GM06990 (cell line): ENCODE results near the gene ZNF185.
A peak's percentile ranks its signal among the peaks of the same experiment; 100 is the strongest.

Experiments
- DNase-seq: peaks from one replicate; pipeline ENCODE4 v3.0.0-alpha.2; 2011; ENCODE audit not compliant: insufficient read length; ENCODE audit errors: extremely low read depth
- H3K27me3 ChIP-seq: replicated peaks from 2 replicates; pipeline ENCODE4 v1.6.0; 2011; ENCODE audit warnings: low read length; ENCODE audit not compliant: control insufficient read depth, insufficient read depth
- H3K36me3 ChIP-seq: 2 replicates; pipeline ENCODE4 v1.5.1; 2011; ENCODE audit warnings: low read length; ENCODE audit not compliant: control insufficient read depth, insufficient read depth
- H3K4me3 ChIP-seq: replicated peaks from 2 replicates; pipeline ENCODE4 v1.5.1; 2011; ENCODE audit warnings: low read depth, mild to moderate bottlenecking, control low read depth, low read length
- TF ChIP-seq, protein P1 (sequence below): IDR thresholded peaks from 2 replicates; pipeline ENCODE4 v1.5.1; 2011; ENCODE audit warnings: low read length, control low read depth, mild to moderate bottlenecking, inconsistent platforms; ENCODE audit not compliant: insufficient read depth, poor library complexity, severe bottlenecking

Gene ZNF185

GRCh38 chrX:152925835-152926234 lies 28.0 kb downstream of the ZNF185 start:
- no peaks in the 10 kb centered on the region for H3K27me3 ChIP-seq
- H3K4me3 ChIP-seq: no peak overlapping the region
- DNase-seq: no peak
- no peaks in the 10 kb centered on the region for H3K36me3 ChIP-seq
- TF ChIP-seq, protein P1, sequence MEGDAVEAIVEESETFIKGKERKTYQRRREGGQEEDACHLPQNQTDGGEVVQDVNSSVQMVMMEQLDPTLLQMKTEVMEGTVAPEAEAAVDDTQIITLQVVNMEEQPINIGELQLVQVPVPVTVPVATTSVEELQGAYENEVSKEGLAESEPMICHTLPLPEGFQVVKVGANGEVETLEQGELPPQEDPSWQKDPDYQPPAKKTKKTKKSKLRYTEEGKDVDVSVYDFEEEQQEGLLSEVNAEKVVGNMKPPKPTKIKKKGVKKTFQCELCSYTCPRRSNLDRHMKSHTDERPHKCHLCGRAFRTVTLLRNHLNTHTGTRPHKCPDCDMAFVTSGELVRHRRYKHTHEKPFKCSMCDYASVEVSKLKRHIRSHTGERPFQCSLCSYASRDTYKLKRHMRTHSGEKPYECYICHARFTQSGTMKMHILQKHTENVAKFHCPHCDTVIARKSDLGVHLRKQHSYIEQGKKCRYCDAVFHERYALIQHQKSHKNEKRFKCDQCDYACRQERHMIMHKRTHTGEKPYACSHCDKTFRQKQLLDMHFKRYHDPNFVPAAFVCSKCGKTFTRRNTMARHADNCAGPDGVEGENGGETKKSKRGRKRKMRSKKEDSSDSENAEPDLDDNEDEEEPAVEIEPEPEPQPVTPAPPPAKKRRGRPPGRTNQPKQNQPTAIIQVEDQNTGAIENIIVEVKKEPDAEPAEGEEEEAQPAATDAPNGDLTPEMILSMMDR: no peak

DNA sequence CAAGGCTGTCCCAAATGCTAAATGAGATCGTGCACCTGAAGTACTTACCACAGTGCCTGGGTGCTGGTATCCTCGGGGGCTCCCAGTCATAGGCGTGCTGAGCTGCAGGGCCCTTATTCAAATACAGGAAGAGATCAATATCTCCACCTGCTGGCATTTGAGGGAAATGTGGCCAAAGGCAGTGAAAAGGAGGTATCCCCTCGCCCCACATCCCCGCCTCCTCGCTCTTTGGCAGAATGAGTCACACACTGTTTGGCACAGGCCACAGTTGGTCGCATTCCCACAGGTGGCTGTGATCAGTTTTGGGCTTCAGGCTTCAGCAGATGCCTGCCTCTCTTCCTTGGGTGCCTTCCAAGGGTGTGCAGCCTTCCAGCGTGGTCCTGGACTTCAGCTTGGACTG lies 28.4 kb downstream of the ZNF185 start:
- no peaks in the 10 kb centered on the region for H3K27me3 ChIP-seq
- H3K36me3 ChIP-seq: no peaks in the 10 kb centered on the region
- TF ChIP-seq, protein P1: peak; percentile 53
- no peak overlapping the region for H3K4me3 ChIP-seq
- no peak for DNase-seq

- no peaks in the 10 kb centered on the region for H3K36me3 ChIP-seq
- no peak for DNase-seq
Observed at GRCh38 chrX:152926923-152927322, 29.1 kb downstream of the ZNF185 start.

DNA sequence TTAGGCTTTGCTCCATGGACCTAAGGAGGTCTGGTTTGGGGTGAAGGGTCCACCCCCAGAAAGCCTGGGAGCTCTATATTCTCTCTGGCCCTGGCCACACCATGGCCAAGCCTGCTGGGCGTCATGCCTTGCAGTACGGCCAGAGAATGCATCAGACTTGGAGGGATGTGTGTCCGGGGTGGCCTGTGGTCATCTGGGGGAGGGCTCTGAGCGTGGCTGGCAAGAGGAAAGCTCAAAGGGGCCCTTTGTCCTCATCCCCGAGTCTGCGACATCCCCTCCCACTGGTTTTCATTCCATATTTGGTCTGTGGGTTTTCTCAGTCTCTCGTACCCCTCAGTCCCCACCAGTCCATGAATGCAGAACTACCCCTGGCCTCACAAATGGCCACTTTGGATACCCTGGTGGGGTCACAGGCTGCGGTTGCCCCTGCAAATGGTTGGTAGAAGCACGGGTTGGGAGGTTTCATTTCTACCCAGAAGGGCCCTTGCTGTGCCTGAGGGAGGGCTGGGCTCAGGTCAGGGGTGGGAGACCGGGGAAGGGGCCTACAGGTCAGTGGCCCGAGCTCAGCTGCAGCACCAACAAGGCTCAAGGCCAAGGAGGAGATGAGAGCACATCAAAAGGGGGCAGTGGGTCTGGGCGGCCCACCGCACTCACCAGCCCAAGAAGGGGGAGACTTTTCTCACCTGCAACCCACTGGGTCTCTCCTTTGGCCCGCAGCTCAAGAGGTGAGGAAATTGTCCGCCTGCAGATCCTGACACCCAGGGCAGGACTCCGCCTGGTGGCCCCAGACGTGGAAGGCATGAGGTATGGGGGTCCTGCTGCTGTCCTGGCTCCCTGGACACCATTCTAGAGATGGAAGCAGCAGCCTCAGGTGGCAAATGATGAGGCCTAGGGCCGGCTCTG lies 30.2 kb downstream of the ZNF185 start:
- Histone ChIP-seq H3K36me3 (no peaks in the 10 kb centered on the region), H3K4me3 (no peak overlapping the region), H3K27me3 (no peaks in the 10 kb centered on the region)
- TF ChIP-seq, protein P1: no peak
- DNase-seq: no peak

More at GRCh38 chrX:152926923-152927322, 29.1 kb downstream of the ZNF185 start:
- TF ChIP-seq, protein P1: no peak
- H3K4me3 ChIP-seq: no peak overlapping the region
- H3K27me3 ChIP-seq: no peaks in the 10 kb centered on the region

DNA sequence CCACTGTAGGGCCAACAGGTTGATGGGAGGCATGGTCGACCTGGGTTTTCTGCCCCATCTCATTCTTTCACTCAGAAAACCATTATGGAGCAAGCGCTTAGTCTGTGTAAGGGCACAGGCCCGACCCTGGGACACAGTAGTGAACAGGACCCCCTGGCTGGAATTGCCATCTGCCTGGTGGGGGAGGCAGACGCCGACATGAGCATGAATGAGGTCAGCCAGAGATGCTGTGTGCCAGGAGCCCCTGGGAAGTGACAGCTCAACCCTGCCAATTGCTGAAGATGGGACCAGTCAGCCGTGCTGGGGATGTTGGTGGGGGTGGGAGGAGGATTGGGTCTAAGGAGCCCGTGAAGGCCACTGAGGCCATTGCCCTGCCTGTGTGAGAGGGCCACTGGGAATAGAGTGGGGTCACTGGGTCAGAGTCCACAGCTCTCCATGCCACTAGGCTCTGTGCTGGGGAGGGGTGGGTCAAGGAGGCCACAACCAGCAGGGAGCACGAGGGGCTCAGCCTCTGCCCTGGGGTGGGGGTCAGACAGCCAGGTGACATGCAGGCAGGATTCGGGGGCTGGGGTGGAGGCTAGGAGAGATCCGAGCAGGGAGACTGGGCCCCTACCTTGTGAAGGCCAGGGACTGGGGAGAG lies 31.0 kb downstream of the ZNF185 start:
- no peak for DNase-seq
- Histone ChIP-seq H3K36me3 (no peaks in the 10 kb centered on the region), H3K4me3 (no peak overlapping the region), H3K27me3 (no peaks in the 10 kb centered on the region)
- TF ChIP-seq, protein P1: no peak
